HG03045 (cell line): ENCODE measurements around the gene SDSL.

Source experiments
- ATAC-seq: cut with Tn5 transposase; IDR thresholded peaks from one replicate; pipeline ENCODE4 v1.9.1; 2021; ENCODE audit warnings: mild to moderate bottlenecking, moderate library complexity; ENCODE audit not compliant: unreplicated experiment

Gene SDSL

DNA sequence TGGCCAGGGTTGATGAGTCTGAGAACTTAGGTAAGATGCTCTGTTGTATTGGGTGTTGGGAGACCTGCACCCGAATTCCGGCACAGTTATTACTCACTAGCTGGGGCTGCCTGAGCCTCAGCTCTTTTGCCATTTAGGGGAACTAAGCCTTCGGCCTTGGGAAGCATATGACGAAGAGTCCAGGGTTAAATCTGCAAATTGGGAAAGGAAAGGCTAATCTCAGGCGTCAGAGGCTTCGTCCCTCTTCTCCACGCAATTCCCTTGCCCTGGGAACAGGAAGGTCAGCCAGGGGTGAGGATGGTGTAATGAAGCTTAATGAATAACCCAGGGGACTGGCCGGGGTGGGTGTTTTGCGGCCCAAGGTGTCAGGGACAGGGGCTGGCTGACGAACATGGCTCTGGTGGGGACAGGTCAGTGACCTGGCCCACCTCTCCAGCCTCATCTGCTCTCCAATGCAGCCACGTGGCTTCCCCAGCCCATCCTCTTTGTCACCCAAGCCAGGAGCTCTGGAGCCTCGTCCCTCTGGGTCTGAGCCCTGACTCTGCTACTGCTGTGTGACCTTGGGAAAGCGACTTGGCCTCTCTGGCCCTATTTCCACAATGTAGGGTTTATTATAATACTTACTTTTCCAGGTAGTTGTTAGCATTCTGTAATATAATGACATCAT is 3.8 kb upstream of the SDSL start:
- ATAC-seq = no peak

DNA sequence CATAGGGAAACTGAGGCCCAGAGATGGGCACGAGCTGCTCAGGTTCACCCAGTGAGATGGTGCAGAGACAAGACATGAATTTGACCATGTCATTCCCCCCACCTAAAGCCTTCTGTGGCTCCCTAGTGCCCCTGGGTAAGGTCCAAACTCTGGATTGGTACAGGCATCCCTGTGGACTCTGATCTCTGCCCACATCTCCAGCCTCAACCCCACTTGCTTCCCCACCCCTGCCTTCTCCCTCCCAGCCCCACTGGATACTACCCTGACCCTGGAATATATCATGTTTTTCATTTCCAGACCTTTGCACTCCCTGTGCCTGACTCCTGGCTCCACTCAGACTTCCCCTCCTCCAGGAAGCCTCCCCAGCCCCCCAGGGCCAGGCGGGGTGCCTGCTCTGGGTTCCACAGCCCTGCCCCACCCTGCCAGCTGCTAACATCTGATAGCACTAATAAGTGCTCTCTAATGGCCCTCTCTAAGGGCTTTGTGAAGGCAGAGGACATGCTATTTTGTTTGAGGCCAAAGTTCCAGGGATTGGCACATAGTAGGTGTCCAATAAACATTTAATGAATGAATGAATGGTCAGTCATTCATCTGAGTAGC is 1.1 kb upstream of the SDSL start:
- no peak for ATAC-seq

DNA sequence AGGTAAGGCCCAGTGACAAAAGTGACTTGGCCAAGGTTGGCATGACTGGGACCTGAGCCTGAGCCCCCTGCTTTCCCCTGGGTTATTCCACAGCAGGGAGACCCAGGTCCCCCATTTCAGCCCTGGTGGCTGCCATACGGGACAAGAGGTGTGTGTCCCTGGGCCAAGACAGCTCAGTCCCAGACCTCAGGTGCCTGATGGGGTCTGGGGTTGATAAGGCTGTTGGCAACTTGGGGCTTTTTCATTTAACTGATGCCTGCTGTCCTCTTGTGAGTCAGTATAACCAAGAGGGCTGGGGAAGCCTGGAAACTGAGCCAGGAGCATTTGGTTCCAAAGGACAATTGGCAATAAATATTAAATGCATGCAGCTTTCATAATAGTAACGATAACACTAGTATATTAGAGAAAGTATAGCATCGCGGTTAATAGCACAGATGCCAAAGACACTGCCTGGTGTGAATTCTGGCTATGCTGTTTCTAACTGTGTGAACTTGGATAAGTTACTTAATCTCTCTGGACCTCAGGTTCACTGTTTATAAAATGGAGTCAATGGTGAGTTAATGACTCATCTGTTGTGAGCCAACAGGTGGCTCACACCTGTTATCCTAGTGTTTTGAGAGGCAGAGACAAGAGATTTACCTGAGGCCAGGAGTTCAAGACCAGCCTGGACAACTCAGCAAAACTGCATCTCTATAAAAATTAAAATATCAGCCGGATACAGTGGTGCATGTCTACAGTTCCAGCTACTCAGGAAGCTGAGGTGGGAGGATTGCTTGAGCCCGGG is 898 bp downstream of the SDSL start:
- no peak for ATAC-seq

DNA sequence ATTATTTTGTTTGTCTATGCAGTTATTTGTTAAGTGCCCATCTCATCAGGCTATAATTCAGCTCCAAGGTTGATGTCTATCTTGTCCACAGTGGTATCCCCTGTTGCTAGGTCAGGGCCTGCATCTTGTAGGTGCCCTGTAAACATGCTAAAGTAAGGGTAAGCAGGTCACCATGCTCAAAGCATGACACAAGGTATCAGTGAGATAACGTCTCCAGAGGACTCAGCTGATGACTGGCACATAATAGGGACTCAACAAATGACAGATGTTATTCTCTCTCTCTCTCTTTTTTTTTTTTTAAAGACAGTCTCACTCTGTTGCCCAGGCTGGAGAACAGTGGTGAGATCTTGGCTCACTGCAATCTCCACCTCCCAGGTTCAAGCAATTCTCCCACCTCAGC is 2.3 kb downstream of the SDSL start:
- ATAC-seq = no peak

DNA sequence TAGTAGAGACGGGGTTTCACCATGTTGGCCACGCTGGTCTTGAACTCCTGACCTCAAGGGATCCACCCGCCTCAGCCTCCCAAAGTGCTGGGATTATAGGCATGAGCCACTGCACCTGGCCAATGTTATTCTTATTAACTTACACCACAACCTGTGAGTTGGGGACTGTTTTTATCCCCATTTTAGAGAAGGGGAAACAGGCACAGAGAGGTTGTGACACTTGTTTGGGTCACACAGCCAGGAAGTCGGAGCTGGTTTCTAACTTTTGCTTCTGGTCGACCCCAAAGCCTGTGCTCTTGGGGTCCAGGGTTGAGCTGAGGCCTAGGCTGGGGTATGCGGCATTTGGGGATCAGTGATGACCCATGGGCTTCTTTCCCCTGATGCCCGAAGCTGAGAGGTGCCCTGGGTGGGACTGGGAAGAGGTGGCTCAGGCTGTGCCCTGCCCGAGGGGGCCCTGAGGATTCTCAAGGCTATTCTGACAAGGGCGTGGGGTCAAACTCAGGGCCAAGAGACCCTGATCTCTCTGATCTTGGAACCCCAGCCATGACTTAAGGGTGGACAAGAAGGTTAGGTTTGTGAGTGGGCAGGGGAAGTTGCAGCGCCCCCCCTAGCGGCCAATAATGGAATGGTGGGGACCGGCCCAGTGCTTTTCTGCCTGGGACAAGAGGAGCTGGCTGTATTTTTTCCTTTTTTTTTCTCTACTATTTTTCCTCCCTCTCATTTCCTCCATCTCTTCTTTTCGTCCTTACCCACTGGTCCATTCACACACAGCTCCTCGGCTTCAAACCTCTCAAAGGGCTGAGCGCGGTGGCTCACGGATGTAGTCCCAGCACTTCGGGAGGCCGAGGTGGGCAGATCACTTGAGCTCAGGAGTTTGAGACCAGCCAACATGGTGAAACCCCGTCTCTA is 3.0 kb downstream of the SDSL start:
- ATAC-seq = no peak

DNA sequence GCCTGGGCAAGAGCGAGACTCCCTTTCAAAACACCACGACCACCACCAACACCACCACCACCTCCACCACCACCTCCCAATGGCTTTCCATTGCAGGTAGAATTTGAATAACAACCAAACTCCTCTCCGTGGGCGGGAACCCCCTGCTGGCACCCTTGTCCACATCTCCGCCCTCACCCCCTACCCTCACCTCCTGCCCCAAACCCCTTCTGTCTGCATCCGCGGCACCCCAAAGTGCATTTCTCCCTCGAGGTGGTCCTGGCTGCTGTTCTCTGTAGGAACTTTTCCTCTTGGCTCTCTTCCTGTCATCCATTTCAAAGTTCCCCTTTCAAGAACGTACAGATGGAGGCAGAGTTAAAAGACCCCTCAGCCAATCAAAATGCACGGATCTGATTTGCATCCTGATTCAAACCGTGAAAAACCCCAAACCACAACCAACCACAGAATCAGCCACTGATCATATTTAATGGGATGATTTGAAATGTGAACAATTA is 3.8 kb downstream of the SDSL start:
- no peak for ATAC-seq

DNA sequence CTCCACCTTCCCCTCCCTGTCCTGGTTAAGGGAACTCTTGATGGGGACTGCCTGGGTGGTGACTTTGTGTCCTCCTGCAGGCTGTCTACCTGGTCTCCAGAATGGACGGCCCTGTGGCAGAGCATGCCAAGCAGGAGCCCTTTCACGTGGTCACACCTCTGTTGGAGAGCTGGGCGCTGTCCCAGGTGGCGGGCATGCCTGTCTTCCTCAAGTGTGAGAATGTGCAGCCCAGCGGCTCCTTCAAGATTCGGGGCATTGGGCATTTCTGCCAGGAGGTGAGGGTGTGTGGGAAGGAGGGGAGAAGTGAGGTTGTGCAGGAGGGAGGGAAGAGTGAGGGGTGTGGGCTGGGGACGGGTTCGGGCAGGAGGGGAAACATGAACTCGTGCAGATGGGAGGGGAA is 5.7 kb downstream of the SDSL start:
- no peak for ATAC-seq

DNA sequence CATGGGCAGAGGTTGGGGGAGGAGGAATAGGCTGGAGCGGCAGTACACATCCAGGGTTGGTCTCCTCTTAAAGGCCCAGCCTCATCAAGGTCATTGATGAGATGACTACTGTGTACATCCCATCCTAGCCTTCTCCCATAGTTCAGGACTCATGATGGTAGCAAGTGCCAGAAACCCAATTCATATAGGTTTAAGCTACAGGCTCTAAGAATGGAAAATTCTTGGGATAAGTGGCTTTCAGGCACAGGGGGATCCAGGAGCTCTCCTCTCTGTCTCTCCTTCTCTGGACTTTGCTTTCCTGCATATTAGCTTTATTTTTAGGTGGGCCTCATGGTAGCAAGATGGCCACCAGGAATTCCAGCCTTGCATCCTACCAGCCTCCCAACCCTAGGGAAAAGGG is 6.3 kb downstream of the SDSL start:
- ATAC-seq = no peak

DNA sequence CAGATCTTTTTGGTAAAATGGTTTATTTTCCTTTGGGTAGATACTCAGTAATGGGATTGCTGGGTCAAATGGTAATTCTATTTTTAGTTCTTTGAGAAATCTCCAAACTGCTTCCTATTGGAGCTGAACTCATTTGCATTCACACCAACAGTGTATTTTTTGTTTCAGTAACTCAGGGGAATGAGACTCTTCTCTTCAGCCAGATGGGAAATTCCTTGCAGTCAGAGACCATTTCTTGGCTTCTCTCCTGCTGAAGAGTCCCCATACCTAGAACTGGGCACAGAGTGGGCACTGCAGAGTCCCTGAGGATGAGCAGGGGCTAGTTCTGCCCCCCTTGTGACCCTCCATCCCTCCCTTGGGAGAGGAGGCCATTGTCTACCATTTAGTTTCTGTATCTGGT is 10.8 kb downstream of the SDSL start:
- ATAC-seq = no peak

DNA sequence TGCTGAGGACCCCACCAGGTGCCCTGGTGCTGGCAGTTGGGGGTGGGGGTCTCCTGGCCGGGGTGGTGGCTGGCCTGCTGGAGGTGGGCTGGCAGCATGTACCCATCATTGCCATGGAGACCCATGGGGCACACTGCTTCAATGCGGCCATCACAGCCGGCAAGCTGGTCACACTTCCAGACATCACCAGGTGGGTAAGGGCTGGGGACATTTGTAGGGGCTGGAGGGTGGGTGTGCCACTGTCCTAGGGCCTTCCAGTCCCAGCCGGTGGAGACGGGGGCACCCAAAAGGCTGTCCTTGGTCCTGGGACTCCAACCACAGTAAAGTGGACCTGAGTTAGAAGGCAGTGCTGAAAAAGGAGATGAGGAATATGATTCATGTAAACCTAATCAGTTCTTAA is 13.2 kb downstream of the SDSL start:
- no peak for ATAC-seq

DNA sequence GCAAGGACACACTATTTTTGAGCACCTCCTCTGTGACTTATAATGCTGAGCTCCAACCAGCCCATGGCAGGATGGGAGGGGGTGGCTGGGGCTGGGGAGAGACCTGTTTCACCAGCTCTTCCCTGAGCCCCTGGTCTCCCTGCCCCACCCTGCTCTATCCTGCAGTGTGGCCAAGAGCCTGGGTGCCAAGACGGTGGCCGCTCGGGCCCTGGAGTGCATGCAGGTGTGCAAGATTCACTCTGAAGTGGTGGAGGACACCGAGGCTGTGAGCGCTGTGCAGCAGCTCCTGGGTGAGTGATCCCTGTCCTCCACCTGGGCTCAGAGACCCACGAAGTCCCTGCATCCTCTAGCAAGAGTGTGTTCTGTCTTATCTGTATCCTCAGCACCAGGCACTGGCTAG is 14.4 kb downstream of the SDSL start:
- no peak for ATAC-seq

DNA sequence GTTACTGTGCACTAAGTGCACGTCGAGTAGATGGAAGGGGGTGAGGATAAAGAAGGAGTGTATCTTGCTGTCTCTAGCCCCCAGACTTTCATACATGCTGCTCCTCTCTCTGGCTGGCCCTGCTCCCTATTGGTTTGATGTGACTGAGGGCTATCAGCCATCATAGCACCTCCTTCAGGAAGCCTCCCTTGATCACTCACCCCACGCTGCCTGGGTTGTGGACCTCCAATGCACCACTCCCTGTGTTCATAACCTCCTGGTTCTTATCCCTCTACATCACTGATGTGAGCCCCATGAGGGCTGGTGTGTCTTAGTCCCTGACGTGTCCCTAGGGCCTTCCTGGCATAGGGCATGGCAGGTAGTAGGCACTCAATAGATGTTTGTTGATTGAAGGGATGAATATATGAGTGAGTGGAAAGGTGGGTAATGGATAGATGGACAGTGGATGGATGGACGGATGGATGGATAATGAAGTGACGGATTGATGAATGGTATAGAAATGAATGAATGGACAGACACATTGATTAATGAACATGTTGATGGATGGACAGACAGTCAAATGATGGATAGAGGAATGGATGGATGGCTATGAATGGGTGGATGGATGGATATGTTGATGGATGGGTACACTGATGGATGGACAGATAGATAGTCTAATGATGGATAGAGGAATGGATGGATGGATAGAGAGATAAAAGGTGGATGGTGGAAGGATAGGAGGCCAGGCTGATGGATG is 15.0 kb downstream of the SDSL start:
- ATAC-seq = no peak

DNA sequence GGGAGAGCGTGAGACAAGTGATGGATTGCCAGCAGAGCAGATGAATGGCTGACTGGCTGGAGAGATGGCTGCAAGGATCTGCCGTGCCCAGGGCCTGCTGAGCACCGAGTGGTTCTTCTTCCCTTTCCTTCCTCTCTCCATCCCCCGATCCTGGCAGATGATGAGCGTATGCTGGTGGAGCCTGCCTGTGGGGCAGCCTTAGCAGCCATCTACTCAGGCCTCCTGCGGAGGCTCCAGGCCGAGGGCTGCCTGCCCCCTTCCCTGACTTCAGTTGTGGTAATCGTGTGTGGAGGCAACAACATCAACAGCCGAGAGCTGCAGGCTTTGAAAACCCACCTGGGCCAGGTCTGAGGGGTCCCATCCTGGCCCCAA is 15.5 kb downstream of the SDSL start:
- no peak for ATAC-seq

DNA sequence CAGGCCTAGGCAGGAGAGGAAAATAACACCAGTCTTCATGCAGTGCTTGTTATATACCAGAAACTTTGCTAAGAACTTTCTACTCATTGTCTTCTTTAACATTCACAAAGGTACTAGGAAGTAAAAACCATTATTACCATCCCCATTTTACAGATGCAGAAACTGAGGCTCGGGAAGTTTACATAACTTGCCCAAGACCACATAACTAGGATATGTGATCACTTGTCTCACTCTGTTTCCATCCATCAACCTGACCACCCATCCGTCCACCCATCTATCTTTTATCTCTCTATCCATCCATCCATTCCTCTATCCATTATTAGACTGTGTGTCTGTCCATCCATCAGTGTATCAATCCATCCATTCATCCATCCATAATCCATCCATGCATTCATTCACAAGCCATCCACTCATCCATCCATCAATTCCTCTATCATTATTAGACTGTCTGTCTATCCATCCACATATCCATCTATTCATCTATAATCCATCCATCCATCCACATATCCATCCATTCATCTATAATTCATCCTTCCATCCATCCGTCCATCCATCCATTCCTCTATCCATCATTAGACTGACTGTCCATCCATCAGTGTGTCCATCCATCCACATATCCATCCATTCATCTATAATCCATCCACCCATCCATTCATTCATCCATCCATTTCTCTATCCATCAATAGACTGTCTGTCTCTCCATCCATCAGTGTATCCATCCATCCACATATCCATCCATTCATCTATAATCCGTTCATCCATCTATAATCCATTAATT is 16.5 kb downstream of the SDSL start:
- no peak for ATAC-seq

DNA sequence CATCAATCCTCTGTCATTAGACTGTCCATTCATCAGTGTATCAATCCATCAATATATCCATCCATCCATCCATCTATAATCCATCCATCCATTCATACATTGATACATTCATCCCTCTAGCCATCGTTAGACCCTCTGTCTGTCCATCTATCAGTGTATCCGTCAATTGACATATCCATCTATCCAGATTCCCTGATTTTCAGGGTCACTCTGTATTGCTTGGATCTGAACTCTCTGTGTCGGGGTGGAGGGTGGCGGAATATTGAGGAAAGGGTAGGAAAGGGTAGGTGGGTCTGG is 17.1 kb downstream of the SDSL start:
- ATAC-seq = no peak

DNA sequence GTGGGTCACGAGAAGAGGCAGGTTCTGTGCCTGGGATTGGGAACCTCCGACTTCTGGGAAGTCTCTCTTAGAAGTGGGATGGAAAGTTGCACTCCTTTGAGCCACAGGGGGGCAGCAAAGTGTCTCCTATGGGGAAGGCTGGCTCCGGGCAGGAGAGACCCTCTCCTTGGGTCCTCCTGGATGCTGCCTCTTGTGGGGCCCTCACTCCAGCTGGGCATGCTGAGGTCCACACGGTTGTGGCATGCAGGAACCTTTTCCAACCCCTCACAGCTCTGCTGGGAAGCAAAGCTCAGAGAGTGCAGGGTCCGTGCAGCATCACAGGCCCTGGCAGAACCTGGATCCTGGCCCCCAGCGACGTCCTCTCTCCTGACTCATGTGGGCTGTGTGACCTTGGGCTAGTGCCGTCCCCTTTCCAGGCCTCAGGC is 17.4 kb downstream of the SDSL start:
- ATAC-seq = no peak

DNA sequence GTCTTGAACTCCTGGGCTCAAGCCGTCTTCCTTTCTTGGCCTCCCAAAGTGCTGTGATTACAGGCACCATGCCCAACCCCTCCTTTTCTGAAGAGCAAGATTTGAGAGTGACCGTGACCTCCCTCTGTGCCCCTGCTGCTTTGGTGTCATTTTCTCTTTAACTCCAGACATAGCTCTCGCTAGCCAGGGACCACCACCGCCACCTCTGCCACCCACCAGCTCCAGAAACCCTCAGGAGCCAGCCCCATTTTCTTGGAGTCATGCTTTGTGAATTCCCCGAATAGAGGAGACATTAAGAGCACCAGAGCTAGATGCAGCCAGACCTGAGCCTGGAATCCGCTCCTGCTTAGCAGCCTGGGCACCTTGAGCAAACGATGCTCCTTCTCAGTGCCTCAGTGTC is 18.2 kb downstream of the SDSL start:
- no peak for ATAC-seq

DNA sequence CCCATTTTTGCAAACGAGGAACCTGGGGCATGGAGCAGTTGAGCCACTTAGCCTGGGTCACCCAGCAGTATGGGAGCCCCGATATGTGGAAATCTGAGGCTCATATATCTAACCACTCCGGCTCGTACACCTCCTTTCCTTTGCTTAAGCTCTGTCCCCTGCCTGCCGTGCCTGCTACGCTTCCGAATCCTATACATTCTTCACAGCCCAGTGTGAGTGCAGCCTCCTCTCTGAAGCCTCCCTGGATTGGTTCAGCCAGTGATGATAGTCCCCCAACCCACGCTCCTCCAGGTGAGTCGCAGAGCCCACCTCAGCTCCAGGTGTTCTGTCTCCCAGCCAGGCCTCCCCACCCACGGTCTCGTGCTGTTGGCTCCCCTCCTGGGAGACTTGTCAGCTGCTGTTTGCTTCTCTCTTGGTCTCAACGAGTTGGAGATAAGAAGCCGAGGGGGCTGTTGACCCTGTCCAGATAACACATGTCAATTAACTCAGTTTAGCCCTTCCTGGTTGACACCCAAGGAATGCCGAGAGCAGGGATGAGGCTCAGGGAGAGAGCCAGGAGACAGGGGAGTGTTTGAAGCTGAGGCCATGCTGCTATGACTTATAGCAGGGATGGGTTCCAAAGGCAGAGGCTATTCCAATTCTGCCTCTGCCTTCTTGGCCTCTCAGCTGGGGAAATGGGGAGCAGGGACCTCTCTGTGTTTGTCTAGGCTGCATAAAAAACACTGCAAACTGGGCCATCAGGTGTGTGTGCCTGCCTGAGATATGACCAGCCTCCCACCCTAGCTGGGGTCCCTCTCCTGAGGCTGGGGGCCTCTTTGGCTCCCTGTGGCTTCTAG is 19.0 kb downstream of the SDSL start:
- ATAC-seq = no peak

DNA sequence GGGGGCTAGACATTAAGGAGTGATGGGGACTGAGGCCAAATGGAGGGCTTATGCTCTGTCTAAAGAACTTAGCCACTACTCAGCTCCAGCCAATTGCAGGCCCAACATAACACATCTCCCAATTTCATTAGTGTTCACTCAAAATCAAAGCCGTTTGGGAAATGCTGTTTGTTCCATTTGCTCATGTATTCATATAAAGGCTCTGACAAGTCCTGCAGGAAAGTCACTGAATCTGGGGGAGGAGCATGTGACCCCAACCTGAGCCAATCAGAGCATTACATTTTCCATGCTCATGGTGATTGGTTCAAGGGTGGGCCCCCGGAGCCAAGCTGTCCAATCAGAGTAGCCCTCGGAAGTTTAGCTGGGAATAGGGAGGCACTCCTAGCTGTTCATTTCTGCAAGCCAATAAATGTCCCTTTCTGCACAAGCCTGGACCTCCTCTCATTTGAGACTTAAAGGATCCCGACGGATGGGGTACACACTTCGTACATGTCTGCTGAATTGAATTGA is 20.9 kb downstream of the SDSL start:
- ATAC-seq = no peak
